Activated CD4-positive, alpha-beta T cell treated with anti-CD3 and anti-CD28 coated beads for 48 hours (primary cell): Measurements from ENCODE around the gene KCNK7.

ENCODE experiments used
- DNase-seq: peaks from one replicate; pipeline ENCODE4 v3.0.0-alpha.2; 2020

Gene KCNK7

DNA sequence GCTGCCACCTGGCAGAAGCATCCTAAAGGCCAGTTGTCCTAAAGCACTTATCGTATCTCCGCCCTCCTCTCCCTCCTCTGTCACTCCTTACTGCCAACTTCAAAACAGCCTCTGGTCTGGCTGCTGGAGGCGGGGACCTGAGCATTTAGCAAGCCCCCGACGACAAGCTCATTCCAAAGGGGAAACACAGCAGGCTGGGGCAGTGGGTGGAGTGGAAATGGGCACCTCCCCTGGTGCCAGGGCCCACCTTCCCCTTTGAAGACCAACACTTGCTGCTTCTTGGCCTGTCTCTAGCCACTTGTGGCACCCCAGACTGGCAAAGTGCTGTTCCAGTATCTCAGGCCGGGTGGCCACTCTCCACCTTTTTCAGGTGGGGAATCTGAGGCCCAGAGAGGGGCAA lies 14.8 kb upstream of the KCNK7 start:
- no peak for DNase-seq

DNA sequence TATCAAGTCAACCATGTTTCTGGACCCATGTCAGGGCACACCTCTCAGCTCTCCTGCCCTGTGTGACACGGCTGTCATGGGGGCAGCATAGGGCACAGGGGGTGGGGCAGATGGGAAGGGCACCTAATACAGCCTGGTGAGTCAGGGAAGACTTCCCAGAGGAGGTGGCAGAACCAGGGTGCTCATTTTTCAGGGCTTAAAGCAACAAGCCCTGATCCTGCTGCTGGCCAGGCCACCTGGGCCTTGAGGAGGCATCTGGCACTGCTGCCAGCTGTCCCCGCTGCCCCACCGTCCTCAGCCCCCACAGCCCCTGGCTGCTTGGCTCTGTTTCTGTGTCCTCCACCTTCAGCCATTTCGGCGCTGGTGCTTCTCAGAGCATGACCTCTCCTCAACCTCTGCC lies 14.1 kb upstream of the KCNK7 start:
- no peak for DNase-seq

DNA sequence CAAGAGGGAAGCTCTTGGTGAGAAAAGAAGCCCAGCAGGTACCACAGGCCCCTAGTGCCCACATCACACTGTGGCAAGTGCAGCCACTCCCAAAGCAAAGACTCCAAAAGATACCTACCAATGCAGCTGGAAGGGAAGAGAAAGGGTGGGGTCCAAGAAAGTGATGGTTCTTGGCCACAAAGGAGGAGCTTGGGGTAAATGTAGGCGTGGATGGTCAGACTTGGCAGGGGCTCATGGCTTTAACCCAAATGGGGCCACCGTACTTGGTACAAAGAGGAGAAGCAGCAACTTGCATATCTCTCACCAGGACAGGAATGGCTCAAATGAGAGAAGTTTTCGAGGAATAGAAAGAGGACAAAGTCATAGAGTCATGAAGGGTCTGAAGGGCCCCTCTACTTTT lies 13.6 kb upstream of the KCNK7 start:
- DNase-seq: no peak

DNA sequence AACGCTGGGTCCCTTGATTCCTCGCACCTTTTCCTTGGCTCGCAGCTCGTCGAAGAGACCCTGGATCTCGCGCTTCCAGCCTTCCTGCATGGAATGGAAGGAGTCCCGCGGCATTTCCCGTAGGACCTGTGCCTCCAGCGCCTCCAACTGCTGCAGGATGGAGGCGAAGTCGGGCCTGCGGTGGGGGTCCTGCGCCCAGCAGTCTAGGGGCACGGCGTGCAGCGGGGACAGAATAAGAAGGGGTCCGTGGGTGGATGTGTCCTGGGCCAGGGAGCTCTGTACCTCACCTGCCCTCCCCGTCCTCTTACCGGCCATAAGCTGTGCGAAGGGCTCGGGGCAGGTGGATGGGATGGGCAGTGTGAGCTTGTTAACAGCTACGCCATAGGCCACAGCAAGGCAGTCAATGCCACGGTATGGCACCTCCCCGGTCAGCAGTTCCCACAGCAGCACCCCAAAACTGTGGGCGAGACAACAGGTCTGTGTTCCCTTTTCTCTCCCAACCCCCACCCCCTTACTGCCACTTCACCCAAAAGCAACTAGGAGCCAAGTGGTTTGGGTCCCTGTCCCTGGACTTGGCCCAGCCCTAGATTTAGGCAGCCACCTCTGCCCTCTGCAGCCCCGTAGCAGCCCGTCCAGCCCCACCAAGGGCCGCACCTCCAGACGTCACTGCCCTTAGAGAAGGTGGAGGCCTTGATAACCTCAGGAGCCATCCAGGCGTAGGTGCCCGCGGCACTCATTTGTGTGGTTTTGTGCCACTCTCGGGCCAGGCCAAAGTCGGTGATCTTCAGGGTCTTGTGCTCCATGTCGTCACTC lies 12.2 kb upstream of the KCNK7 start:
- no peak for DNase-seq

DNA sequence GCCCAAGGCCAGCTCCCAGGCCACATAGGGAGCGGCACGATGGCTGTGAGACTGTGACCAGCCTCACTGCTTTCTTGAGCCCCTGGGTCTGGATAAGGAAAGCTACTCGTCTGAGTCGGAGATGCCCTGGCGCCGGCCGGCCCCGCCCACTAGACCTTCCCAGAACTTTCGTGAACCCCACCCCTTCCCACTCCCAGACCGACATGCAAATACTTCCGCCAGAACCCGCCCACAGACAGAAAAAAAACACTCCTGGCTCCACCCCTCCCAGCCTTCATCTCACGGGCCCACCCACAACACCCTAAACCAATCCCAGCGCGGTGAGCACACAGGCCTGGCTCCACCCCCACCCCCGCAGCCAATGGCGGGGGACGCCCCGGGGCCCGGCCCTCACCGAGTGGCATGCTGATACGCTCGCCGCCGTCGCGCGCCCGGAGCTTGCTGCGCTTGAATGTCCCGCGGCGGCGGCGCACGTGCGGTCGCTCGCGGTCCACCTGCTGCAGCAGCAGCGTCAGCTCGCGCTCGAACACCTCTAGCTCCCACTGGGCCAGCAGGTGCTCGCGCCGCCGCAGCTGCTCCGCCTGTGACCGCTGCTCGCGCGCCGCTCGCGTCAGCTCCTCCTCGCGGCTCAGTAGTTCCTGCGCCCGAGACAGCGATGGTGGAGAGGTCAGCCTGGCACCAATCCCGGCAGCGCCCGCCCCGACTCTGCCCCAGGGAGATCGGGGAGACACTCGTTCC lies 11.4 kb upstream of the KCNK7 start:
- peak; percentile 57 for DNase-seq

DNA sequence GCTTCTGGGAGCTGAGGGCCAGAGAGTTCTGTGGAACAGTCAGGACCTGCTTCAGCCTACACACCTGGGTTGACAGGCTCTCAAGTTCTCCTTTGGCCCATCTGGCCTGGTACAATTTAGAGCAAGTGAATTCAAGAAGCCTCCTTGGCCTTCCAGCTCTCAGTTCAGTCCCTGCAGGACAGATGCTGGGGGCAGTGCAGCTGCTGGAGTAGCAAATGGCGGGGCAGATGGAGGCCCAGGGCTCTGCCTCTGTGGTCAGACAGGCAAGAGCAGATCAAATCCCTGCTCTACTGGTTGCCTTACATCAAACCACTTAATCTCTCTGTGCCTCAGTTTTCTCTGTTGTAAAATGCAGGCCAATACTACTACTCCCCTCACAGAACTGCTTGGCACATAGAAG lies 8.7 kb upstream of the KCNK7 start:
- no peak for DNase-seq

DNA sequence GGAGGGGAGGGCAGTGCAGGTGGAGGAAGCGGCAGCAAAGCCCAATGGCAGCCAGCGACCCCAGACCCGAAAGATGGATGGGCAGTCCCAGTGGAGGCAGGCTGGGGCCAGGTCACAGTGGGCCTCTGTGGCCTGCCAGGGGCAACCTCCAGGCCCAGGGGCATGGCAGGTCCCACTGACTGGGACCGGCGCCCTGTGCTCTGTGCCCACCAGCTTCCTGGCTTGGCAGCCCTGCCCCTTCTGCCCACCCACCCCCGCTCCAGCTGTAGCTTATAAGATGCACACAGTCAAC lies 4.3 kb upstream of the KCNK7 start:
- no peak for DNase-seq

DNA sequence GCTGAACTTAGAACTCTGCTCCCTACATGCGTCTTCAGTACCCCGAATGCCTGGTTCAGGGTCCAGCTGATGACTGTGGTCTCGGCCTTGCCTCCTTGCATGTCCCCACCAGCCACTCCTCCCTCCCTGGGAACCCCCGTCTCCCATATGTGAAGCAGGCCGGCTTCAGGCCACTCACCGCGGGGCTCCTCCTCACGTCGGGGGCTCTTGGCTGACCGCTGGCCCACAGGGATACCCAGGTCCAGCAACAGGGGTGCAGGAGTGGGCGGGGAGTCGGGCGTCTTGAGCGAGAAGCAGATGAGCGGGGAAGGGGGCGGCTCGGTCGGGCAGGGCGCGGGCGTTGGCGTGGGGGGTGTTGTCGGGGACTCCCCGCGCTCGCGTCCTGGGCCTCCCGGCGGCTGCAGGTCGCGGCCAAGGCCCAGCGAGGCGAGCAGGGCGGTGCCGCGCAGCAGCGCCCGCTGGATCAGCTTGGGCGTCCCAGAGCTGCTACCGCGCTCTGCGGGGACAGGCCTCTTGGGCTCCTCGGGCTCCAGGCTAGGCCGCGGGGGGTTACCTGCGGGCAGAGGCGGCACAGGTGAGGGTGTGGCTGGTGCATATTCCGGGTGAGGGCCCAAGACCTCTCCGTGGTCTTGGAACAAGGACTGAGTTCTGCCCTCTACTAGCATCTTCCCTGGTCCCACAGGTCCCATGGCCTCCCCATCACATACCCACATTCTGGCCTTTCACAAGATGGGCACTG lies 3.8 kb upstream of the KCNK7 start:
- DNase-seq: no peak

DNA sequence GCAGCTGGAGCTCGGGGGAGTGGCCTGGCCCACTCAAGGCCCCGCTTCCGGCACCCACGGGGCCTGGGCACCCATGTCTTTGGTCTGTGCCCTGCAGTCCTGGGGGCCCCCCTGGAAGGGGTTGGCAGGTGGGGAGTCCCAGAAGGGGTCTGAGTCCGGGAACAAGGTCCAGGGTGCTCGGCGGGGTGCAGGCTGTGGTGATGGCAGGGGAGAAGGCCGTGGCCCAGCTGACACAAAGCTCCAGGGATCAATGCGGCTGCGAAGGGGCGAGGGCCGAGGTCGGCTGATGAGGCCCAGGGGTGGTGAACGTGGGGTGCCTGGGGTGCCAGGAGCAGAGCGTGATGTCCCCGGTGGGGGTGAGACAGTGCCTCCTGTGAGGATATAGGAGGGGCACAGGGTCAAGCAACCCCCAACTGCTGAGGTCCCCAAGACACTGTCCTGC lies 2.7 kb upstream of the KCNK7 start:
- DNase-seq: no peak

DNA sequence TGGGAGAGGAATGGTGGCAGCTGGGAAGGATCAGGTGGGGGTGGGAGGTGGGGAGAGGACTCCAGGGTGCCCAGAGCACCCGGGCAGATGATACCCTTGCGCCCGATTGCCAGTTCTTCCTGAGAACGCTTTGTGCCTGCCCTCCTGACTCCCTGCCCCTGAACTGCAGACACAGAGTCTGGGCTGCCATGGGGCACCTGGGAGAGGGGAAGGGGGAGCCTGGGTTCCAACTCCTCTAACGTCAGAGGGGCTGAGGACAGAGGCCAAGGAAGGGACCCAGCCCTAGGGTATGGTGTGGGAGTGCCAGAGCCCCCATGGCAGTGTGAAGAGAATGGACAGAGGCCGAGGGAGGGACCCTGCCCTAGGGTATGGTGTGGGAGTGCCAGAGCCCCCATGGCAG lies 920 bp upstream of the KCNK7 start:
- DNase-seq: no peak

DNA sequence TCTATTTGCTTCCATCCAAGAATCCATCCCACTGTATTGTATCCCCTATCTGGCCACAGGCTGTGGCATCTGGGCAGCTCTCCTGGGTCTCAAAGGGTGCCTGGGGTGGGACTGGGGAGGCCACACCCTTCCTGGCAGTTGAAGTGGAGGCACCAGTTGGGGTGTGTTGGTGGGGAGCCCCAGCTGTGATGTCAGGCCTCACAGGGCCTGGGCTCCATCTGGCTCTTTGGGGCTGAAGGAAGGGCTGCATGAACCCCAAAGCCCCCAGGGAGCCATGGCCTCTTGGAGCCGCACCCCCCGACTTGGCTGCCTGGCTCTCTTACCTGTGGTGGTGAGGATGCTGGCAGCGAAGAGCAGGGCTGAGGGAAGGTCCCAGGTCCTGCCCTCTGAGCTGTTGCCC lies 469 bp downstream of the KCNK7 start:
- DNase-seq: no peak

DNA sequence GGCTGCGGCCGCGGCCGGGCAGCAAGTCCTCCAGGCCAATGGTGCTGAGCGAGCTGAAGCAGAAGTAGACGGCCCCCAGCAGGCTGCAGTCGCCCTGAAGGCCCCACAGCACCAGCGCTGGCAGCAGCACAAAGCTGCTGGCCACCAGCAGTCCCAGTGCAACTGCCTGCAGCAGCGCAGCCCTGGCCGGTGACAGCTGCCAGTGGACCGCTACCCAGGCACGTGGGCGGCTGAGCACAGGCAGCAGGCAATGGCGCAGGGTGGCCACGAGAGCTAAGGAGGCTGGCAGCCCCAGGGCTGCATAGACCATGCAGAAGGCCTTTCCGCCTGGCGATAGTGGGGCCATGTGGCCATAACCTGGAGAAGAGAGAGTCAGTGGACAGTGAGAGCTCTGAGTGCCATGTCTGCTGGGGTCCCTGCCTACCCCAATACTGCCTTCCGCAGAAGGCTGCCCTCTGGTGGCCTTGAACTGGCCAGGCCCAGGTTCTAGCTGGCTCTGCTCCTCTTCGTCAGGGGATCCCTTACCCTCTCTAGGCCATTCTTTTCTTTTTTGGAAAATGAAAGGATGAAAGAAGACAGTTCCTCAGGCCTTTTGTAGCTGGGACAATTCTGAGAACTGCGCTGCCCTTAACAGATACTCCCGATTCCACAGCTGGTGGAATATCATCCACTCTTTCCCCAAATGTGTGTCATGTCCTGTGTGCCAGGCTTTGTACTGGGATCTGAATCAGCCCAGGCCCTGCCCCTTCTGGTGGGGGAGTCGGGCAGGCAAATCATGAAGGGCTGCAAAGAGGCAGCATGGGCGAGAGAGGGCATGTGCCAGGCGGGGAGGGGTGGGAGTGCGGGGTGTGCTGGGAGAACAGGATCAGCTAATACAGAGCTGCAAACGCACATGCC lies 1.8 kb downstream of the KCNK7 start:
- DNase-seq: peak; percentile 54

DNA sequence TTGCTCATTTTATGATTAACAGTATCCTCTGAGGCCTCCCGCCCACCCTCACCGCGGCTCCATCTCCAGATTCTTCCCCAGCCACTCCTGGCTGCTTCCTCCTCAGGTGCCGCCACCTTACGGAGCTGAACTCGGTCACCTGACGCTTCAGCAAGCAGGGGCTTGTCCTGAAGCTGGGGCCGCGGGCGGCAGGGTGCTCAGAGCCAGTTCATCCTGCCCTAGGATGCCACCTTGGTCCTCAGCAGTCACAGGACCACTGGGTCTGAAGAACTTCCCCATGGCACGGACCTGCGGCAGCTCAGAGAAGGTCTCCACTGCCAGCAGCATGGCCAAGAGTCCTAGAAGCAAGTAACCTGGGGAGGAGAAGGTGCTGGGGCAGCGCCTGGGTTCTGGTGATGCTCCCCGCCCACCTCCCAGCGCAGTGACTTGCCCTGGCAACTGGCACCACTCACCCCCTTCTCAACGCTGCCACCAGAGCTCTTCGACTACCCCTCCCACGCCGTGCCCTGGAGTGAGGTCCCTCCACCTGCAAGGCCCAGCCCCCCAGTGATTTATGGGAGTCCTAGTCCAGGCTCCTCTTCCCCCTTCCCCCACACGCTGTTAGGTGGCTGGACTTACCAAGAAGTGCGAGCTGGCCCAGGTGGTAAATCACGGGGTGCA lies 2.6 kb downstream of the KCNK7 start:
- DNase-seq: no peak

DNA sequence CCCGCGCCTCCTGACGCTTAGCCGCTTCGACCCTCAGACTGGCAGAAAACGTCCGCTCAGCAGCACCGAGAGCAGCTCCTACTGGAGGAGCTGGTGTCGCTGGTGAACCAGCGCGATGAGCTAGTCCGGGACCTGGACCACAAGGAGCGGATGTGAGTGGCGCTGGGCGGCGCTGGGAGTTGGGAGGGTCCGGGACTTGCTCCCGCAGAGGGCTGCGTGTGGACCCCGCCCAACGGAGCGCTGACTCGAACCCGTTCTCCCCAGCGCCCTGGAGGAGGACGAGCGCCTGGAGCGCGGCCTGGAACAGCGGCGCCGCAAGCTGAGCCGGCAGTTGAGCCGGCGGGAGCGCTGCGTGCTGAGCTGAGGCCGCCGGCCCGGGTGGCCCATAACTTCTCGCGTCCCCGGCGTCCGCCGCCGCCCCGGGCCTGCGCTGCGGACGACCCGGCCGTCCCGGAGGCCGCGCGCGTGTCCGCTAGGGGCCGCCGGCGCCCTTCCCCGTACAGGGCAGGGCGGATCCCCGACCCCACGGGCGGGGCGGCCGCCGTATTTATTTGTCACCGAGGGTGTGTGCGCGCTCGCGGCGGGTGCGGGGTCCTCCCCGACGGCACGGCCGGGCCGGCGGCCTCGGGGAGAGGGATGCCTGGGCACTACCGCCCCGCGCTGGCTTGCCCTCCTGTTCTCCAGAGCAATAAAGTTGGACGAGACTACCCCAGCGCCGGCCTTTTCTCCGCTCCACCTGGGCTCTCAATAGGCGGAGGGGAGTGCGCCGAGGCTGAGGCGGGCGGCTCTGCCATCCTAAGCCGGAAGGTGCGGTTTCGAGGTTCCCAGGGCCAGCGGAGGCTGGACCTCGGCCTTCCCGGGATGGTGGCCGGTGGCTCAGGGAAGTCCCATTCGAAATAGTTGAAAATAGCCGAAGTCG lies 3.4 kb downstream of the KCNK7 start:
- DNase-seq: no peak

DNA sequence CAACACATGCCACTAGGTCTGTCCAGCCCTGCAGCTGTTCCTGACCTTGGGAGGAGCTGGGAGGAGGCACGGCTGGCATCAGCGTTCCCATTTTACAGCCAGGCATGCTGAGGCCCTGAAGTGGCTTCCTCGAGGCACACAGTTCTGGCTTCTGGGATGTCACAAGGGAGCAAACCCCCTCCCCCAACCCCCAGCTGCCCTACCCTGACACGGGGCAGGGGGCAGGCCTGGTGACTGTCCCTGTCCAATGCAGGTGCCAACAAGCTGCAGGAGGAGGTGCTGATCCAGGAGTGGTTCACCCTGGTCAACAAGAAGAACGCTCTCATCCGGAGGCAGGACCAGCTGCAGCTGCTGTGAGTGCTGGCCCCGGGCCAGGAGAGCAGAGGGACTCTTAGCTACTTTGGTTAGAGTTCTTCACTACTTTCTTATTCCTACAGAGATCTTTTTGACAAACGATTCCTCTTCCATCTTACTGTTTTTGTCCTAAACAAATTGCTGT lies 5.3 kb downstream of the KCNK7 start:
- DNase-seq: no peak

DNA sequence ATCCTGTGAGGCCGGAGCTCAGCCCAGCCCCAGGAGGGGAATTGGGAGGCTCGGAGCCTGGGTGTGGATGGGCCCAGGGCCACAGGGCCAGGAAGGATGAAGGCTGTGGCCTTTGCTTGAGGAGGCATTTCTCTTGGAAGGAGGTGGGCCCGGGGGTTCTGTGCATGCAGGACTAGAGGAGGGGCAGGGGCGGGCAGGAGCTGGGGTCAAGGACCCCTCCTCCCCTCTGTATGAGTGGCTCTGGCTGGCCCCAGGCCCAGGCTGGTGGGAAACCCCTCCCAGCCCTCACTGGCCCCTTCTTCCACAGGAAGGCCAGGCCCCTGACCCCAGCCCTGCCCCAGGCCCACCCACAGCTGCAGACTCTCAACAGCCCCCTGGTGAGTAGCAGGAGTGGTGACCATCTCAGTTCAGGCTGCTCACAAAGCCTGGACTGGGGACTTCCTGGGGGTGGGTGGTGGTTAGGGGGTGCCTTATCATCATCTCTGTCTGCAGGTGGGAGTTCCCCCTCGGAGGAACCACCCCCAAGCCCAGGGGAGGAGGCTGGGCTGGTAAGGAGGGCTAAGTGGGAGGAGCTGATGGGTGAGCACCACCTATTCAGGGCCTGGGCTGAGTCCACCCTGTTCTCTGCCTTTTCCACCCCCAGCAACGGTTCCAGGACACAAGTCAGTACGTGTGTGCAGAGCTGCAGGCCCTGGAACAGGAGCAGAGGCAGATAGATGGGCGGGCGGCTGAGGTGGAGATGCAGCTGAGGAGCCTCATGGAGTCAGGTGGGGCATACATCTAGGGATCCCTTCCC lies 6.0 kb downstream of the KCNK7 start:
- peak; percentile 47 for DNase-seq

DNA sequence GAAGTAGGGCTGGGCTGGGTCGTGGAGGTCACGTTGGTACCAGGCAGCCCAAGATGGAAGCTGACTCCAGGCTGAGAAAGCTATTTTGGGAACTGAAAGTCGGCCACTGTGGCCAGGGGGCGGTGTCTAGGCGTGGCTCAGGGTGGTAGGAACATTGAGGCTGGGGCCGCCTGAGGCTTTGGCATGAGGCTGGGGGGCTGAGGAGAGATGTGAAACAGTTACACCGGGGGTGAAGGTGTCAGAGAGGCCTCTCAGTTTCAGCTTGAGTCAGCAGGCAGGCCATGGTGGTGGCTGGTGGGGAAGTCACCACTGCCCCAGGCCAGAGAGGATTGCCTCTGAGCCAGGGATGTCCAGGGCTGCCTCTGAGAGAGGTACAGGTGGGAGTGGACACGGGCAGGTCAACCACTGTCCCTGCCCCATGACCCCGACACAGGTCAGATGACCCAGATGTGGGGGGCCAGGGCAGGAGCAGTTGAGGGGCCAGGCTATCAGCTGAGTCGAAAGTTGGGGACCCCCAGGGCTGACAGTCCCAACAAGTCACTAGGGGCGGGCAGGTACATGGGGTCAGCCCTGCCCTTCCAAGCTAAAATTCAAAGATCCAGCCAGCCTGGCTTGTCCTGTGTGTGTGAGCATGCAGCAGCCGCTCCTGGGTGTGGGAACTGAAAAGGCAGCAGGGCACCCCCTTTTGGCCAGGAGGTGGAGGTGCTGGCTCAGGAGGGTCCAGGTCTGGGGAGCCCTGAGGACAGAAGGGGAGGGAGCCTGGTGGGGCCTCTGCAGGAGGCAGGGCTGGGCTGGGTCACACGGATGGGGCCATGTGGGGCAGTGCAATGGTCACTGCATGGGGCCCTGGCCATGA lies 7.2 kb downstream of the KCNK7 start:
- peak; percentile 85 for DNase-seq

DNA sequence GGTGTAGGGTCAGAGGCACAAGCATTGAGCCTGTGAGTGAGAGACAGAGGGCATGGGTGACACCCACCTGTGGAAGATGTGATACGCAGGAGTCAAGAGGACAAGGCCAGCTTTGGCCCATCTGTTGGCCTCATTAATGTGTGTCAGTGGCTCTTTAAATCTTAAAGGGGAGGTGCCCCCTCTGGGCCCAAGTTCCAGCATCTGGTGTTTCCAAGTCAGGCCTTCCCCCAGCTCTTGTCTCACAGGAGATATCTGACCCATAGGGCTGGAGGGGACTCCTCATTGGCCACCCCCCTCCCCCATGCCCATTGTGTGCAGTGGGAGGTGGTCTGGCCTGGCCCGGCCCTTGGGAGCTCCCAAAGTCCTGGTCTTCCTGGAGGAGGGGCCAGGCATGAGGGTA lies 8.9 kb downstream of the KCNK7 start:
- DNase-seq: no peak

DNA sequence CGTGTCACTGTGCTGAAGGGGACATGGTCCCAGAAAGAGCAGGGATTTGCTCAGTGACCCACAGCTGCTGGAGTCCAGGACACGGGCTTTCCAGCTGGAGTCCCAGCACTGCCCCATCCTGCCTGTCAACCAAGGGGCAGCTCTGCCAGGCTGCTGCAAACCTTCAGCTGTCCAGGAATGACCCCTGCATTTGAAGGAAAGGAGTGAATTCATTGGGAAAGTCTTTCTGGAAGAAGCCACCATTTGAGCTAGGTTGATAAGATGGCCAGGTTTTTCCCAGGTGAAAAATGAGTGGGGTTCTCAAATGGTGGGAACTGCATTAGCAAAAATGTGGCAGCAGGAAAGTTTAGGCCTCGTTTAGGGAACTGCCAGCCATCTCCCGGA lies 9.4 kb downstream of the KCNK7 start:
- no peak for DNase-seq
